HepG2 (cell line): ENCODE data around the gene ZIK1. TPM values are rescaled to one million over a fixed set of nuclear protein-coding genes. Genes with fewer than 3 reads are reported as not detected.
A peak's percentile ranks its signal among the peaks of the same experiment; 100 is the strongest.

ENCODE experiments used
- ATAC-seq: fragments of 200-7000 bp; cut with Tn5 transposase; 3 replicates; pipeline ENCODE4 v1.9.1; 2020; ENCODE audit warnings: mild to moderate bottlenecking, moderate library complexity
- BruUV-seq: library from RNA; stranded (reverse); fragments of 400-500 nt; replicated peaks from 2 replicates; lab custom pipeline; 2021; lab: Mats Ljungman, UMichigan
- CTCF ChIA-PET: fragments of 300-600 bp; formaldehyde crosslinking; extraction: SDS; loops from one replicate; lab custom pipeline; 2021; ENCODE audit warnings: low total read pairs, inconsistent platforms, low intra/inter-chr PET ratio; lab: Yijun Ruan, JAX
- POLR2A ChIA-PET: fragments of 350-600 bp; sonication (Branson Sonifier 250); formaldehyde crosslinking; loops from one replicate; lab custom pipeline; 2020; ENCODE audit warnings: antibody characterized with exemption, inconsistent platforms; lab: Yijun Ruan, JAX
- DNase-seq: peaks from one replicate; pipeline ENCODE4 v3.0.0-alpha.2; 2015; ENCODE audit warnings: low spot score
- FAIRE-seq: peaks from 3 replicates; lab custom pipeline; 2011; peaks lifted over from hg19 to GRCh38; lab: Jason Lieb, UNC
- H2AFZ ChIP-seq: one replicate; pipeline ENCODE4 v1.6.1; 2011; ENCODE audit warnings: low read length, inconsistent platforms
- H3K27ac ChIP-seq: fragments of 300-600 bp; 3 replicates; pipeline ENCODE4 v1.8.0; 2011; ENCODE audit warnings: mixed run types, mild to moderate bottlenecking, mixed read lengths, low read length, inconsistent platforms; ENCODE audit not compliant: insufficient read depth; ENCODE audit errors: extremely low read length
- H3K27me3 ChIP-seq, 2 experiments: fragments of 200-600 bp in 1 of 2; 2 replicates in 1 of 2; 3 replicates in 1 of 2; pipeline versions ENCODE4 v1.6.0 to v1.8.0; 2011; ENCODE audit warnings: low read length in 2 of 2, mild to moderate bottlenecking in 2 of 2, moderate library complexity in 2 of 2, inconsistent platforms in 1 of 2; ENCODE audit not compliant: insufficient read depth in 2 of 2, control insufficient read depth in 1 of 2
- H3K36me3 ChIP-seq, 2 experiments: fragments of 200-600 bp in 1 of 2; replicated peaks in 1 of 2; 2 replicates in 1 of 2; 3 replicates in 1 of 2; pipeline versions ENCODE4 v1.5.1 to v1.8.0; 2011; ENCODE audit warnings: low read length in 2 of 2, inconsistent platforms in 1 of 2; ENCODE audit not compliant: insufficient read depth in 2 of 2, control insufficient read depth in 1 of 2
- H3K4me1 ChIP-seq: 2 replicates; pipeline ENCODE4 v1.5.1; 2012; ENCODE audit warnings: low read length, inconsistent platforms; ENCODE audit not compliant: insufficient read depth
- H3K4me2 ChIP-seq: 2 replicates; pipeline ENCODE4 v1.6.0; 2011; ENCODE audit warnings: low read depth, low read length, inconsistent platforms
- H3K4me3 ChIP-seq, 3 experiments: fragments of 200-600 bp in 1 of 3; sonication (generic), shearing (Covaris generic) in 1 of 3; replicated peaks in 1 of 3; 2 replicates each; pipeline ENCODE4 v1.5.1; 2011 to 2016; ENCODE audit warnings: low read length in 3 of 3, inconsistent platforms in 2 of 3, low read depth in 2 of 3, mild to moderate bottlenecking in 2 of 3, control low read depth in 1 of 3, mixed read lengths in 1 of 3; ENCODE audit not compliant: insufficient read depth in 1 of 3
- H3K79me2 ChIP-seq: one replicate; pipeline ENCODE4 v1.6.1; 2011; ENCODE audit warnings: low read length, inconsistent platforms; ENCODE audit not compliant: insufficient read depth
- H3K9ac ChIP-seq: 2 replicates; pipeline ENCODE4 v1.6.0; 2011; ENCODE audit warnings: mild to moderate bottlenecking, low read depth, low read length, inconsistent platforms; ENCODE audit not compliant: insufficient read depth
- H3K9me3 ChIP-seq: 2 replicates; pipeline ENCODE4 v1.5.1; 2012; ENCODE audit warnings: mild to moderate bottlenecking, low read length
- H4K20me1 ChIP-seq: 2 replicates; pipeline ENCODE4 v1.6.0; 2011; ENCODE audit warnings: inconsistent platforms, mild to moderate bottlenecking, low read length, moderate library complexity; ENCODE audit not compliant: insufficient read depth
- ATRX ChIP-seq: sonication (generic); formaldehyde crosslinking; IDR thresholded peaks from 2 replicates; pipeline ENCODE4 v1.4.0; 2020; ENCODE audit warnings: missing genetic modification reagents, borderline replicate concordance
- ELF4 ChIP-seq: sonication (generic); formaldehyde crosslinking; IDR thresholded peaks from 2 replicates; pipeline ENCODE4 v1.5.0; 2020; ENCODE audit warnings: missing genetic modification reagents, mild to moderate bottlenecking, moderate library complexity, borderline replicate concordance
- FOXA1 ChIP-seq, 2 experiments: fragments of 450-650 bp in 1 of 2; sonication (generic) in 1 of 2; formaldehyde crosslinking in 1 of 2; IDR thresholded peaks; 2 replicates each; pipeline versions ENCODE4 v1.4.0 to v1.6.1; 2016 to 2020; ENCODE audit warnings: missing genetic modification reagents in 1 of 2
- ZNF121 ChIP-seq: sonication (generic); formaldehyde crosslinking; IDR thresholded peaks from 2 replicates; pipeline ENCODE4 v1.5.0; 2020; ENCODE audit warnings: mild to moderate bottlenecking, missing genetic modification reagents
- ZNF607 ChIP-seq: sonication (generic); formaldehyde crosslinking; IDR thresholded peaks from 2 replicates; pipeline ENCODE4 v1.5.1; 2020; ENCODE audit warnings: missing genetic modification reagents, mild to moderate bottlenecking, borderline replicate concordance
- WGBS: methylation state at CpG from one replicate; pipeline ENCODE4 v1.1.6; 2017; ENCODE audit warnings: low lambda C conversion rate; 5-methylcytosine and 5-hydroxymethylcytosine counted together
- in situ Hi-C: cut with HindIII; loops from 2 replicates; pipeline ENCODE4 v1.10.0; 2017; ENCODE audit warnings: low pct_unique_long_range_greater_than_20kb; ENCODE audit not compliant: extremely low pct_ligation_motif_present
- intact Hi-C: fragments of 100-400 bp; cut with micrococcal nuclease; formaldehyde crosslinking; loops from one replicate; pipeline ENCODE4 v1.10.0; 2022; ENCODE audit not compliant: unreplicated experiment
- polyA plus RNA-seq, 8 experiments: library from polyadenylated mRNA; depleted of rRNA in 3 of 8; stranded (reverse) in 7 of 8; unstranded in 1 of 8; fragments of >200 nt; fragmentation: Illumina TruSeq in 4 of 8; extraction: Trizol in 4 of 8; gene quantifications; 2 replicates each; pipeline versions ENCODE4 v1.2.1 to v1.2.3, GENCODE V29; 2011 to 2016; ENCODE audit warnings: low read depth in 4 of 8, missing spikeins in 1 of 8, mixed read lengths in 1 of 8; ENCODE audit not compliant: insufficient read depth in 1 of 8
- total RNA-seq, 5 experiments: library from RNA; depleted of rRNA; stranded (reverse); fragments of >200 nt; fragmentation: Illumina TruSeq; extraction: Trizol; gene quantifications; 2 replicates each; pipeline ENCODE4 v1.2.3, GENCODE V29; 2016; ENCODE audit warnings: low read depth in 1 of 5
- TF ChIP-seq, protein P1 (sequence below): IDR thresholded peaks from 2 replicates; pipeline ENCODE4 v1.6.1; 2016; ENCODE audit warnings: missing compliant biosample characterization, missing genetic modification reagents, borderline replicate concordance
- TF ChIP-seq, protein P2 (sequence below): sonication (generic); formaldehyde crosslinking; IDR thresholded peaks from 2 replicates; pipeline ENCODE4 v1.5.1; 2020; ENCODE audit warnings: mild to moderate bottlenecking, missing genetic modification reagents
- TF ChIP-seq, protein P3 (sequence below): IDR thresholded peaks from 2 replicates; pipeline ENCODE4 v1.4.0; 2020; ENCODE audit warnings: mild to moderate bottlenecking, missing genetic modification reagents
- TF ChIP-seq, protein P4 (sequence below): sonication (generic); formaldehyde crosslinking; IDR thresholded peaks from 2 replicates; pipeline ENCODE4 v1.5.1; 2020; ENCODE audit warnings: mild to moderate bottlenecking, moderate library complexity, missing genetic modification reagents

ZIK1 gene
- total and polyA plus RNA-seq, 2 of the 13 experiments (the other 11 are each of a cell fraction or from before 2014, with no cell fraction given): 2.1 to 7.2 TPM

DNA sequence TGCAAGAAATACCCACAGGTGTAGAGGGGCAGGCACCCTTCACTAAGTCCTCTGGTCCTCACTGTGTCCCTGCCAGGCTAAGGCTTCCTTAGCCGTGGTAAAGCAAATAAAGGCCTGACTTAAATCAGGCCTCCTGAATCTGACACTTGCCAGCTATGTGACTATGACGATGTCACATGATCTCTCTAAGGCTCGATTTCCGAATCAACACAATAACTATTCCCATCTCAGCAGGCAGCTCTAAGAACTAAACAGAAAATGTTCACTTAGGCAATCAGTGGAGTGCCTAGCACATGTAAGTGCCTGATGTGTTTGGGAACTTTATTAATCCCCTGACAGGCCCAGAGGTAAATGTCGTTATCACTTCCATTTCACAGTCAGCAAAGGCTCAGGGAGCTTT is 26.3 kb upstream of the ZIK1 start (continued):
- TF ChIP-seq FOXA1 (IDR thresholded peaks at IDR 0.05) (no peak), FOXA1 (CRISPR knock-in tag; IDR thresholded peaks at IDR 0.05) (no peak), ZNF121 (CRISPR knock-in tag) (no peak), ATRX (no peak), ELF4 (no peak)
- TF ChIP-seq, protein P1, sequence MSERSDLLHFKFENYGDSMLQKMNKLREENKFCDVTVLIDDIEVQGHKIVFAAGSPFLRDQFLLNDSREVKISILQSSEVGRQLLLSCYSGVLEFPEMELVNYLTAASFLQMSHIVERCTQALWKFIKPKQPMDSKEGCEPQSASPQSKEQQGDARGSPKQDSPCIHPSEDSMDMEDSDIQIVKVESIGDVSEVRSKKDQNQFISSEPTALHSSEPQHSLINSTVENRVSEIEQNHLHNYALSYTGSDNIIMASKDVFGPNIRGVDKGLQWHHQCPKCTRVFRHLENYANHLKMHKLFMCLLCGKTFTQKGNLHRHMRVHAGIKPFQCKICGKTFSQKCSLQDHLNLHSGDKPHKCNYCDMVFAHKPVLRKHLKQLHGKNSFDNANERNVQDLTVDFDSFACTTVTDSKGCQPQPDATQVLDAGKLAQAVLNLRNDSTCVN (CRISPR knock-in tag): no peak

DNA sequence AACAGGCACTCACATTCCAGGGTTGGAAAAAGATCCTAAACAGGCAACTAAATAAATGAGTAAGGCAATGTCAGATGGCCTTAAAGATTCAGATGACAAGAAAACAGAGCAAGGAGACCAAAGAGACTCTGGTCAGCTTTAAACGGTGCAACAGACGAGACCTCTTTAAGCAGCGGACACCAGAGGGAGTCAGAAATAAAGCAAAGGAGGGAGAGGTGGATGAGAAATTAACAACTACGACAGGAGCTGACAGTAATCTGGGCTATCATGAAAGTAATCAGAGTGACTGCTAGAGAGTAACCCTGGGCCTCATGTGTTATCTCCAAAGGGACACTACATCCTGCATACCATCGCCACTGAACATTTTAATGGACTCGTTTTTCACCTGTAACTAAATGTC is 25.4 kb upstream of the ZIK1 start:
- Histone ChIP-seq H3K27ac (peak overlapping the region; percentile 54), H3K4me2 (peak overlapping the region; percentile 91), H3K79me2 (peaks cover 23% of the 10 kb centered on the region), H3K36me3 (peaks cover 7 to 27% of the 10 kb centered on the region in 2 experiments; a peak in 4 of 5 replicates), H3K27me3 (no peaks in the 10 kb centered on the region; a peak in 1 of 5 replicates), H3K9me3 (peaks cover 33% of the 10 kb centered on the region), H4K20me1 (no peaks in the 10 kb centered on the region), H3K4me1 (peaks cover 29% of the 10 kb centered on the region), H2AFZ (no peak overlapping the region), H3K4me3 (peak overlapping the region; percentile 88 to 99 (median 94)), H3K9ac (peak overlapping the region; percentile 85)
- DNase-seq: peak; percentile 18
- in situ Hi-C loops (no loop called here), intact Hi-C loops (no loop called here)
- BruUV-seq: no TSS peak
- TF ChIP-seq, protein P2, sequence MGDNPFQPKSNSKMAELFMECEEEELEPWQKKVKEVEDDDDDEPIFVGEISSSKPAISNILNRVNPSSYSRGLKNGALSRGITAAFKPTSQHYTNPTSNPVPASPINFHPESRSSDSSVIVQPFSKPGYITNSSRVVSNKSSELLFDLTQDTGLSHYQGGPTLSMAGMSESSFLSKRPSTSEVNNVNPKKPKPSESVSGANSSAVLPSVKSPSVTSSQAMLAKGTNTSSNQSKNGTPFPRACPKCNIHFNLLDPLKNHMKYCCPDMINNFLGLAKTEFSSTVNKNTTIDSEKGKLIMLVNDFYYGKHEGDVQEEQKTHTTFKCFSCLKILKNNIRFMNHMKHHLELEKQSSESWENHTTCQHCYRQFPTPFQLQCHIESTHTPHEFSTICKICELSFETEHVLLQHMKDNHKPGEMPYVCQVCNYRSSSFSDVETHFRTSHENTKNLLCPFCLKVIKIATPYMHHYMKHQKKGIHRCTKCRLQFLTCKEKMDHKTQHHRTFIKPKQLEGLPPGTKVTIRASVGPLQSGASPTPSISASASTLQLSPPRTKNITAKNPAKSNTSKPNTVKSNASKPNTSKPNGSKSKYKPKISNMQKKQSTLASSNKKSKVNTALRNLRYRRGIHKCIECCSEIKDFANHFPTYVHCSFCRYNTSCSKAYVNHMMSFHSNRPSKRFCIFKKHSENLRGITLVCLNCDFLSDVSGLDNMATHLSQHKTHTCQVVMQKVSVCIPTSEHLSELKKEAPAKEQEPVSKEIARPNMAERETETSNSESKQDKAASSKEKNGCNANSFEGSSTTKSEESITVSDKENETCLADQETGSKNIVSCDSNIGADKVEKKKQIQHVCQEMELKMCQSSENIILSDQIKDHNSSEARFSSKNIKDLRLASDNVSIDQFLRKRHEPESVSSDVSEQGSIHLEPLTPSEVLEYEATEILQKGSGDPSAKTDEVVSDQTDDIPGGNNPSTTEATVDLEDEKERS (CRISPR knock-in tag): peak; percentile 3; the same call in 1 of the 2 replicates
- 0 out of 2 replicates have a peak, but pooled peaks have one; percentile 25 for TF ChIP-seq ZNF607 (CRISPR knock-in tag)
- TF ChIP-seq, protein P3, sequence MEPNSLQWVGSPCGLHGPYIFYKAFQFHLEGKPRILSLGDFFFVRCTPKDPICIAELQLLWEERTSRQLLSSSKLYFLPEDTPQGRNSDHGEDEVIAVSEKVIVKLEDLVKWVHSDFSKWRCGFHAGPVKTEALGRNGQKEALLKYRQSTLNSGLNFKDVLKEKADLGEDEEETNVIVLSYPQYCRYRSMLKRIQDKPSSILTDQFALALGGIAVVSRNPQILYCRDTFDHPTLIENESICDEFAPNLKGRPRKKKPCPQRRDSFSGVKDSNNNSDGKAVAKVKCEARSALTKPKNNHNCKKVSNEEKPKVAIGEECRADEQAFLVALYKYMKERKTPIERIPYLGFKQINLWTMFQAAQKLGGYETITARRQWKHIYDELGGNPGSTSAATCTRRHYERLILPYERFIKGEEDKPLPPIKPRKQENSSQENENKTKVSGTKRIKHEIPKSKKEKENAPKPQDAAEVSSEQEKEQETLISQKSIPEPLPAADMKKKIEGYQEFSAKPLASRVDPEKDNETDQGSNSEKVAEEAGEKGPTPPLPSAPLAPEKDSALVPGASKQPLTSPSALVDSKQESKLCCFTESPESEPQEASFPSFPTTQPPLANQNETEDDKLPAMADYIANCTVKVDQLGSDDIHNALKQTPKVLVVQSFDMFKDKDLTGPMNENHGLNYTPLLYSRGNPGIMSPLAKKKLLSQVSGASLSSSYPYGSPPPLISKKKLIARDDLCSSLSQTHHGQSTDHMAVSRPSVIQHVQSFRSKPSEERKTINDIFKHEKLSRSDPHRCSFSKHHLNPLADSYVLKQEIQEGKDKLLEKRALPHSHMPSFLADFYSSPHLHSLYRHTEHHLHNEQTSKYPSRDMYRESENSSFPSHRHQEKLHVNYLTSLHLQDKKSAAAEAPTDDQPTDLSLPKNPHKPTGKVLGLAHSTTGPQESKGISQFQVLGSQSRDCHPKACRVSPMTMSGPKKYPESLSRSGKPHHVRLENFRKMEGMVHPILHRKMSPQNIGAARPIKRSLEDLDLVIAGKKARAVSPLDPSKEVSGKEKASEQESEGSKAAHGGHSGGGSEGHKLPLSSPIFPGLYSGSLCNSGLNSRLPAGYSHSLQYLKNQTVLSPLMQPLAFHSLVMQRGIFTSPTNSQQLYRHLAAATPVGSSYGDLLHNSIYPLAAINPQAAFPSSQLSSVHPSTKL: no peak
- TF ChIP-seq, protein P4, sequence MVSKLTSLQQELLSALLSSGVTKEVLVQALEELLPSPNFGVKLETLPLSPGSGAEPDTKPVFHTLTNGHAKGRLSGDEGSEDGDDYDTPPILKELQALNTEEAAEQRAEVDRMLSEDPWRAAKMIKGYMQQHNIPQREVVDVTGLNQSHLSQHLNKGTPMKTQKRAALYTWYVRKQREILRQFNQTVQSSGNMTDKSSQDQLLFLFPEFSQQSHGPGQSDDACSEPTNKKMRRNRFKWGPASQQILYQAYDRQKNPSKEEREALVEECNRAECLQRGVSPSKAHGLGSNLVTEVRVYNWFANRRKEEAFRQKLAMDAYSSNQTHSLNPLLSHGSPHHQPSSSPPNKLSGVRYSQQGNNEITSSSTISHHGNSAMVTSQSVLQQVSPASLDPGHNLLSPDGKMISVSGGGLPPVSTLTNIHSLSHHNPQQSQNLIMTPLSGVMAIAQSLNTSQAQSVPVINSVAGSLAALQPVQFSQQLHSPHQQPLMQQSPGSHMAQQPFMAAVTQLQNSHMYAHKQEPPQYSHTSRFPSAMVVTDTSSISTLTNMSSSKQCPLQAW (CRISPR knock-in tag): 0 out of 2 replicates have a peak, but pooled peaks have one; percentile 15
- ATAC-seq: peak; percentile 13
- no peak for FAIRE-seq
- CTCF ChIA-PET: no interaction called here
- POLR2A ChIA-PET: no interaction called here
- WGBS: 16% methylated on average over 6 of the region's 6 CpGs
